HepG2 (cell line): ENCODE results near the gene C6orf132. TPM values are rescaled to one million over a fixed set of nuclear protein-coding genes. Genes with fewer than 3 reads are reported as not detected.

Source experiments
- ATAC-seq: fragments of 200-7000 bp; cut with Tn5 transposase; 3 replicates; pipeline ENCODE4 v1.9.1; 2020; ENCODE audit warnings: mild to moderate bottlenecking, moderate library complexity
- BruUV-seq: library from RNA; stranded (reverse); fragments of 400-500 nt; replicated peaks from 2 replicates; lab custom pipeline; 2021; lab: Mats Ljungman, UMichigan
- CTCF ChIA-PET: fragments of 300-600 bp; formaldehyde crosslinking; extraction: SDS; loops from one replicate; lab custom pipeline; 2021; ENCODE audit warnings: low total read pairs, inconsistent platforms, low intra/inter-chr PET ratio; lab: Yijun Ruan, JAX
- POLR2A ChIA-PET: fragments of 350-600 bp; sonication (Branson Sonifier 250); formaldehyde crosslinking; loops from one replicate; lab custom pipeline; 2020; ENCODE audit warnings: antibody characterized with exemption, inconsistent platforms; lab: Yijun Ruan, JAX
- DNase-seq: peaks from one replicate; pipeline ENCODE4 v3.0.0-alpha.2; 2015; ENCODE audit warnings: low spot score
- FAIRE-seq: peaks from 3 replicates; lab custom pipeline; 2011; peaks lifted over from hg19 to GRCh38; lab: Jason Lieb, UNC
- H2AFZ ChIP-seq: one replicate; pipeline ENCODE4 v1.6.1; 2011; ENCODE audit warnings: low read length, inconsistent platforms
- H3K27ac ChIP-seq: fragments of 300-600 bp; 3 replicates; pipeline ENCODE4 v1.8.0; 2011; ENCODE audit warnings: mixed run types, mild to moderate bottlenecking, mixed read lengths, low read length, inconsistent platforms; ENCODE audit not compliant: insufficient read depth; ENCODE audit errors: extremely low read length
- H3K27me3 ChIP-seq, 2 experiments: fragments of 200-600 bp in 1 of 2; 2 replicates in 1 of 2; 3 replicates in 1 of 2; pipeline versions ENCODE4 v1.6.0 to v1.8.0; 2011; ENCODE audit warnings: low read length in 2 of 2, mild to moderate bottlenecking in 2 of 2, moderate library complexity in 2 of 2, inconsistent platforms in 1 of 2; ENCODE audit not compliant: insufficient read depth in 2 of 2, control insufficient read depth in 1 of 2
- H3K36me3 ChIP-seq, 2 experiments: fragments of 200-600 bp in 1 of 2; replicated peaks in 1 of 2; 2 replicates in 1 of 2; 3 replicates in 1 of 2; pipeline versions ENCODE4 v1.5.1 to v1.8.0; 2011; ENCODE audit warnings: low read length in 2 of 2, inconsistent platforms in 1 of 2; ENCODE audit not compliant: insufficient read depth in 2 of 2, control insufficient read depth in 1 of 2
- H3K4me1 ChIP-seq: 2 replicates; pipeline ENCODE4 v1.5.1; 2012; ENCODE audit warnings: low read length, inconsistent platforms; ENCODE audit not compliant: insufficient read depth
- H3K4me2 ChIP-seq: 2 replicates; pipeline ENCODE4 v1.6.0; 2011; ENCODE audit warnings: low read depth, low read length, inconsistent platforms
- H3K4me3 ChIP-seq, 3 experiments: fragments of 200-600 bp in 1 of 3; sonication (generic), shearing (Covaris generic) in 1 of 3; replicated peaks in 1 of 3; 2 replicates each; pipeline ENCODE4 v1.5.1; 2011 to 2016; ENCODE audit warnings: low read length in 3 of 3, inconsistent platforms in 2 of 3, low read depth in 2 of 3, mild to moderate bottlenecking in 2 of 3, control low read depth in 1 of 3, mixed read lengths in 1 of 3; ENCODE audit not compliant: insufficient read depth in 1 of 3
- H3K79me2 ChIP-seq: one replicate; pipeline ENCODE4 v1.6.1; 2011; ENCODE audit warnings: low read length, inconsistent platforms; ENCODE audit not compliant: insufficient read depth
- H3K9ac ChIP-seq: 2 replicates; pipeline ENCODE4 v1.6.0; 2011; ENCODE audit warnings: mild to moderate bottlenecking, low read depth, low read length, inconsistent platforms; ENCODE audit not compliant: insufficient read depth
- H3K9me3 ChIP-seq: 2 replicates; pipeline ENCODE4 v1.5.1; 2012; ENCODE audit warnings: mild to moderate bottlenecking, low read length
- H4K20me1 ChIP-seq: 2 replicates; pipeline ENCODE4 v1.6.0; 2011; ENCODE audit warnings: inconsistent platforms, mild to moderate bottlenecking, low read length, moderate library complexity; ENCODE audit not compliant: insufficient read depth
- CENPT ChIP-seq: sonication (generic); formaldehyde crosslinking; IDR thresholded peaks from 2 replicates; pipeline ENCODE4 v1.8.0; 2022; ENCODE audit warnings: low read depth, mild to moderate bottlenecking, moderate library complexity, missing genetic modification reagents
- CTCF ChIP-seq: sonication (generic); formaldehyde crosslinking; IDR thresholded peaks from 2 replicates; pipeline ENCODE4 v1.5.0; 2020; ENCODE audit warnings: mild to moderate bottlenecking, missing genetic modification reagents, moderate library complexity
- LRRFIP1 ChIP-seq: sonication (generic); formaldehyde crosslinking; conservative IDR thresholded peaks from 2 replicates; pipeline ENCODE4 v1.4.0; 2020; ENCODE audit warnings: missing genetic modification reagents
- NFKBIZ ChIP-seq: IDR thresholded peaks from 2 replicates; pipeline ENCODE4 v1.6.1; 2018; ENCODE audit warnings: missing genetic modification reagents, missing compliant biosample characterization
- NPAS2 ChIP-seq: sonication (generic); formaldehyde crosslinking; IDR thresholded peaks from 2 replicates; pipeline ENCODE4 v1.8.0; 2022; ENCODE audit warnings: mild to moderate bottlenecking, missing genetic modification reagents, borderline replicate concordance
- PRDM15 ChIP-seq: sonication (generic); formaldehyde crosslinking; IDR thresholded peaks from 2 replicates; pipeline ENCODE4 v1.4.0; 2020; ENCODE audit warnings: missing genetic modification reagents
- SRSF1 ChIP-seq: fragments of 200-400 bp; formaldehyde crosslinking; optimal IDR thresholded peaks from 2 replicates; pipeline ENCODE3; 2017; ENCODE audit warnings: mild to moderate bottlenecking, low read depth, low read length, moderate library complexity
- SSRP1 ChIP-seq: IDR thresholded peaks from 2 replicates; pipeline ENCODE4 v1.6.1; 2016; ENCODE audit warnings: control low read depth
- TSC22D2 ChIP-seq: sonication (generic); formaldehyde crosslinking; IDR thresholded peaks from 2 replicates; pipeline ENCODE4 v1.5.1; 2020; ENCODE audit warnings: missing genetic modification reagents, mild to moderate bottlenecking, borderline replicate concordance
- ZNF12 ChIP-seq: sonication (generic); formaldehyde crosslinking; IDR thresholded peaks from 2 replicates; pipeline ENCODE4 v1.5.0; 2020; ENCODE audit warnings: missing genetic modification reagents
- ZNF260 ChIP-seq: sonication (generic); formaldehyde crosslinking; IDR thresholded peaks from 2 replicates; pipeline ENCODE4 v1.4.0; 2020; ENCODE audit warnings: missing genetic modification reagents, low read depth, mild to moderate bottlenecking, borderline replicate concordance
- ZNF563 ChIP-seq: sonication (generic); formaldehyde crosslinking; IDR thresholded peaks from 2 replicates; pipeline ENCODE4 v1.8.0; 2022; ENCODE audit warnings: mild to moderate bottlenecking, moderate library complexity, missing genetic modification reagents
- ZNF775 ChIP-seq: sonication (generic); formaldehyde crosslinking; IDR thresholded peaks from 2 replicates; pipeline ENCODE4 v1.4.0; 2020; ENCODE audit warnings: missing genetic modification reagents, mild to moderate bottlenecking, moderate library complexity, borderline replicate concordance
- WGBS: methylation state at CpG from one replicate; pipeline ENCODE4 v1.1.6; 2017; ENCODE audit warnings: low lambda C conversion rate; 5-methylcytosine and 5-hydroxymethylcytosine counted together
- in situ Hi-C: cut with HindIII; loops from 2 replicates; pipeline ENCODE4 v1.10.0; 2017; ENCODE audit warnings: low pct_unique_long_range_greater_than_20kb; ENCODE audit not compliant: extremely low pct_ligation_motif_present
- intact Hi-C: fragments of 100-400 bp; cut with micrococcal nuclease; formaldehyde crosslinking; loops from one replicate; pipeline ENCODE4 v1.10.0; 2022; ENCODE audit not compliant: unreplicated experiment
- polyA plus RNA-seq, 8 experiments: library from polyadenylated mRNA; depleted of rRNA in 3 of 8; stranded (reverse) in 7 of 8; unstranded in 1 of 8; fragments of >200 nt; fragmentation: Illumina TruSeq in 4 of 8; extraction: Trizol in 4 of 8; gene quantifications; 2 replicates each; pipeline versions ENCODE4 v1.2.1 to v1.2.3, GENCODE V29; 2011 to 2016; ENCODE audit warnings: low read depth in 4 of 8, missing spikeins in 1 of 8, mixed read lengths in 1 of 8; ENCODE audit not compliant: insufficient read depth in 1 of 8
- total RNA-seq, 5 experiments: library from RNA; depleted of rRNA; stranded (reverse); fragments of >200 nt; fragmentation: Illumina TruSeq; extraction: Trizol; gene quantifications; 2 replicates each; pipeline ENCODE4 v1.2.3, GENCODE V29; 2016; ENCODE audit warnings: low read depth in 1 of 5

C6orf132 gene
- total and polyA plus RNA-seq, 2 of the 13 experiments (the other 11 are each of a cell fraction or from before 2014, with no cell fraction given) = 0.78 to 3.0 TPM

GRCh38 chr6:42179945-42180313, 37.5 kb upstream of the C6orf132 start (continued):
- no peak for TF ChIP-seq SRSF1
- TF ChIP-seq NPAS2 (CRISPR knock-in tag) = no peak
- no peak for TF ChIP-seq TSC22D2 (CRISPR knock-in tag)
- no peak for TF ChIP-seq ZNF563
- no peak for TF ChIP-seq ZNF775
- no peak for TF ChIP-seq PRDM15 (CRISPR knock-in tag)

GRCh38 chr6:42179261-42179944, 37.0 kb upstream of the C6orf132 start:
- H3K36me3 ChIP-seq = no peaks in the 10 kb centered on the region
- H3K4me1 ChIP-seq = 0 out of 2 replicates have a peak, but pooled peaks cover 3% of the 10 kb centered on the region
- no peak overlapping the region for H3K27ac ChIP-seq
- 0 out of 5 replicates have a peak, but pooled peaks cover 0 to 3% of the 10 kb centered on the region in 2 experiments for H3K27me3 ChIP-seq
- H3K4me3 ChIP-seq = no peak overlapping the region
- H4K20me1 ChIP-seq = no peaks in the 10 kb centered on the region
- no TSS peak for BruUV-seq
- H2AFZ ChIP-seq = no peak overlapping the region
- DNase-seq = no peak
- no peaks in the 10 kb centered on the region for H3K79me2 ChIP-seq
- peak; percentile 67 for ATAC-seq
- POLR2A ChIA-PET = interaction anchor here (1.1 kb wide), 1 partner anchor 20 kb away, joined by 3 read pairs; no protein-coding TSS in a partner anchor
- intact Hi-C loops = no loop called here
- CTCF ChIA-PET = no interaction called here
- FAIRE-seq = no peak
- H3K9ac ChIP-seq = no peak overlapping the region
- H3K4me2 ChIP-seq = no peak overlapping the region
- H3K9me3 ChIP-seq = no peaks in the 10 kb centered on the region
- 59% methylated on average over 18 of the region's 20 CpGs for WGBS
- in situ Hi-C loops = no loop called here
- no peak for TF ChIP-seq ZNF12 (CRISPR knock-in tag)
- TF ChIP-seq LRRFIP1 (CRISPR knock-in tag) = no peak
- no peak for TF ChIP-seq SSRP1 (CRISPR knock-in tag)
- TF ChIP-seq CENPT (CRISPR knock-in tag) = 0 out of 2 replicates have a peak, but pooled peaks have one; percentile 21
- peak; percentile 33 for TF ChIP-seq CTCF
- TF ChIP-seq ZNF260 (CRISPR knock-in tag) = no peak
- TF ChIP-seq NFKBIZ (CRISPR knock-in tag) = no peak
